Upper lobe of left lung (tissue), 4 donors: ENCODE data around the gene FCRLA.

Experiments
- CTCF ChIP-seq, 6 experiments: fragments of 450-650 bp in 4 of 6; fragments of 200-600 bp in 2 of 6; sonication (generic) in 2 of 6; IDR thresholded peaks; one replicate each; pipeline ENCODE4 v1.5.1; 2016 to 2019; ENCODE audit warnings: antibody characterized with exemption in 6 of 6
- POLR2A ChIP-seq, 4 donors: fragments of 450-650 bp; IDR thresholded peaks; one replicate each; pipeline ENCODE4 v1.5.1; 2016 to 2017; ENCODE audit warnings: antibody characterized with exemption in 4 of 4, mild to moderate bottlenecking in 2 of 4
- POLR2AphosphoS5 ChIP-seq, 2 donors: sonication (generic); formaldehyde crosslinking; IDR thresholded peaks; one replicate each; pipeline ENCODE4 v1.5.1; 2017; ENCODE audit warnings: antibody characterized with exemption in 2 of 2

GRCh38 chr1:161763522-161764098 is 56.6 kb downstream of the FCRLA start:
- TF ChIP-seq POLR2A (IDR thresholded peaks at IDR 0.05), result no peak
- TF ChIP-seq CTCF (IDR thresholded peaks at IDR 0.05), result peak in 4 of 6 experiments; percentile 16 to 47 (median 28)
- no peak for TF ChIP-seq POLR2AphosphoS5 (IDR thresholded peaks at IDR 0.05)
